DND-41 (cell line): ENCODE measurements around the gene EPB41.

Experiments used
- CTCF ChIP-seq: IDR thresholded peaks from 2 replicates; pipeline ENCODE4 v1.5.1; 2012; ENCODE audit warnings: borderline replicate concordance, low read length, moderate library complexity, mild to moderate bottlenecking; ENCODE audit not compliant: poor library complexity, severe bottlenecking; ENCODE audit errors: extremely low read depth
- EZH2 ChIP-seq: IDR thresholded peaks from 3 replicates; pipeline ENCODE4 v1.6.1; 2012; ENCODE audit warnings: borderline replicate concordance, low read depth, mild to moderate bottlenecking, moderate library complexity, low read length, inconsistent platforms; ENCODE audit not compliant: severe bottlenecking

- TF ChIP-seq CTCF: no peak
- no peak for TF ChIP-seq EZH2
Measured at GRCh38 chr1:28888915-28889314, 25.5 kb upstream of the EPB41 start.
